C4-2B (cell line): ENCODE results near the gene IGSF5.

ENCODE experiments used
- CTCF ChIP-seq: fragments of 450-650 bp; conservative IDR thresholded peaks from 2 replicates; pipeline ENCODE4 v1.5.1; 2017; ENCODE audit warnings: mild to moderate bottlenecking
- ZFX ChIP-seq: fragments of 450-650 bp; IDR thresholded peaks from 2 replicates; pipeline ENCODE4 v1.6.1; 2017

DNA sequence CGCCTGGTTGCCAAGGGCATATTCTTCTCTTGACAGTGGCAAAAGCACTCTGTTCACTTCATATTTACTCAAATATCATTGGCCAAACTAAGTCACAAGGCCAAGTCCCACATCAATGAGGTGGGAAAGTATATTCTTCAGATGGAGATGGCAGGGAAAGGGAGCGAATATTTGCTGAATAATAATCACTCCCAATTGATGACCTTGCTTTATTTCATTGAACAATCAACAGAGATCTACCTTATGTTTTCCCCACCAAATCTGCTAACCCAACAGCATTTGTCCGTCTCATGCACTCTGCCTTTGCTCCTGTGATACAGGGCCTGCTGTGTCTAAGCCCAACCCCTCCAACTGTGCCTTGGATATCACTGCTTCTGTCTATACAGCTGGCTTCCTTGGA lies 77.1 kb downstream of the IGSF5 start:
- no peak for TF ChIP-seq CTCF
- no peak for TF ChIP-seq ZFX
